Stimulated activated CD8-positive, alpha-beta memory T cell treated with anti-CD3 and anti-CD28 coated beads, Interleukin-15, amount 100 ng/mL, for 4 hours (primary cell): ENCODE data around the gene UVRAG.
"Not testable (repeated sequence)": the region's sequence is repeated elsewhere in the genome, so short reads cannot be mapped to it uniquely, and the experiment has no call there.

Experiments
- DNase-seq, 2 donors: peaks; one replicate each; pipeline ENCODE4 v3.0.0-alpha.2; 2020; ENCODE audit warnings: low read depth in 2 of 2

UVRAG gene

DNA sequence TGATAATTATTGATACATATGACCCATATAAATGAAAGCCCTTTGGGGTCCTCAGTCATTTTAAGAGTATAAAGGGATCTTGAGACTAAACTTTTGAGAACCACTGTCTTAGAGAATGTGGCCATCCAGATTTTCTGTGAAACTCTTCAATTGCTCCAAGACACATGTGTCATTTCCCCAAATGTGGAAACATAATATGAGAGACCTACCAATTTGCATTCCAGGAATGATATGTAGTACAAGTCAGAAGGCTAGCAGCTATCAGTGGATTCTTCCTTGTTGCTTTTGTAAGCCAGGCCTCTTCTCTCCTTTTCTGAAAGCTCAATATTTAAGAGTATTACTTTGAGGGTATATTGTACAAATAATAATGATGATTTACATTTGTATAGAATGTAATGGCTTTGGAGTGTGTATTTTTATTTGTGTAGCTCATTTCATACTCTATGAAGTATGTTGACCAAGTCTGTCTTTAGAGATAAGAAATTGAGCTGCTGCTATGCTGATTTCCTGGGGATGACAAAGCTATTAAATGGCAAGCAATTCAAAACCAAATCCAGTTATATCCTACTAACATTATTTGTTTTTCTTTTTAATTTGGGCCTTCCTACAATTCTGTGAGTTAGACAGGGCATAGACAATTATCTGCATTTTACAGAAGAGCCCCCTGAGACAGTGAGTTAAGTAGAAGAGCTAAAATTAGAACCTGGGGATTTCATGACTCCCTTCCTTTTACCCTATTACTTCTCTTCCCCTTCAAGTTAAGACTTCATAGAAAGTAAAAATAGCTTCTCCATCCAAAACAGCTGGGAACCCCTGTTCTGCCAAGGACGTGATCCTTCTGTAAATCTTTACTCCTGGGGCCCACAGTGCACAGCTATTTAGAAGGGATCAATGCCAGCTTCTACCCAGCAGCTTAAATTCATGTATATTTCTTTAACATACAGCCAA lies 259.4 kb downstream of the UVRAG start:
- DNase-seq: no peak

DNA sequence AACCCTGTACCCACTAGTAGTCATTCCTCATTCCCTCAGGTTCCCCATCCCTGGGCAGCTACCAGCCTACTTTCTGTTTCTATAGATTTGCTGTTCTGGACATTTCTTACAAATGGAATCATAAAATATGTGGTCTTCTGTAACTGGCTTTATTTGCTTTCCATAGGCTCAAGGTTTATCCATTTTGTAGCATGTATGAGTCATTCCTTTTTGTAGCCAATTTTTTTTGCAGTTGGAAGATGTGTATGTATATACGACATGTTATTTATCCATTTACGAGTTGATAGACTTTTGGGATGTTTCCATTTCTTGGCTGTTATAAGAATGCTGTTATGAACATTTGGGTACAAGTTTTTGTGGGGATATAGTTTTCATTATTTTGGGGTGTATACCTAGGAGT lies 260.7 kb downstream of the UVRAG start:
- DNase-seq: no peak

DNA sequence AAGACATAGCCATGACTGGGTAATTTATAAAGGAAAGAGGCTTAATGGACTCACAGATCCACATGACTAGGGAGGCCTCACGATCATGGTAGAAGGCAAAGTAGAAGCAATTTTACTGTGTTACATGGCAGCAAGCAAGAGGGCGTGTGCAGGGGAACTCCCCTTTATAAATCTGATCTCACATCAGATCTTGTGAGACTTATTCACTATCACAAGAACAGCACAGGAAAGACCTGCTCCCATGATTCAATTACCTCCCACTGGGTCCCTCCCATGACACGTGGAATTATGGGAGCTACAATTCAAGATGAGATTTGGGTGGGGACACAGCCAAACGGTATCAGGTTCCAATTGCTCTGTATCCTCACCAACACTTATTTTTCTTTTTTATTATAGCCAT lies 261.2 kb downstream of the UVRAG start:
- DNase-seq: not testable (repeated sequence)

DNA sequence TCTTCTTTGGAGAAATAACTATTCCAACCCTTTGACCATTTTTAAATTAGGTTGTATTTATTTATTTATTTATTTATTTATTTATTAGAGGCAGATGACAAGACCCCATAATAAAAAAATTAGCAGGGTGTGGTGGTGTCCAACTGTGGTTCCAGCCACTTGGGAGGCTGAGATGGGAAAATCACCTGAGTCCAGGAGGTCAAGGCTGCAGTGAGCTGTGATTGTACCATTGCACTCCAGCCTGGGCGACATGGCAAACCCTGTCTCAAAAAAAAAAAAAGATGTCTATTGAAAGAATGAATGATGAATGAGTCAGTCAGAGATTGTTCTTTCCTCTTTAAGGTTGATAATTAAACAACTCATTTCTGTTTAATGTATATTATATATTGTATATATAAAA lies 261.7 kb downstream of the UVRAG start:
- DNase-seq: no peak

DNA sequence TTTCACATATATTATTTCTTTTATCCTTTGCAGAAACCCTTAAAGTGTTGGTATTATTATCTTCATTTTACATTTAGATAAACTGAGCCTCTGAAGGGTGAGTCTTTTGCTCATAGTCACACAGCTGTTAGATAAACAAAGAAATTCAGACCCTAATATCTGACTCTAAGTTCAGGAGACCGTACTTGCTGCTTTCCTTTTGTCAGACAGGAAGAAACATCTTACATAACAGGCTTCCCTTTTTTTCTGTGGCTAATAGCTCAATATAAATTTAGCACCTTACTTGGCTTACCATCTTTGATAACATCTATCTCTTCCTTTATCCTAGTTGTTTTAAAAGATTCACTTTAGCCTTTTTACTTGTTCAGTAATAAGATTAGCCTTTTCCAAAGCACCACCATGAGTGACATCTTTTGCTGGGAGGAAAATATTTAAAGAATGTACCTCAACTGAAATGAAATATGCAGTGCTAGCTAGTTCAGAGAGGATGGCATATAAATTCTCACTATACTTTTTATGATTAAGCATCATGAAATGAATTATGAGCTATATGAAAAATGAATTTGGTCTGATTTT lies 262.7 kb downstream of the UVRAG start:
- DNase-seq: no peak

DNA sequence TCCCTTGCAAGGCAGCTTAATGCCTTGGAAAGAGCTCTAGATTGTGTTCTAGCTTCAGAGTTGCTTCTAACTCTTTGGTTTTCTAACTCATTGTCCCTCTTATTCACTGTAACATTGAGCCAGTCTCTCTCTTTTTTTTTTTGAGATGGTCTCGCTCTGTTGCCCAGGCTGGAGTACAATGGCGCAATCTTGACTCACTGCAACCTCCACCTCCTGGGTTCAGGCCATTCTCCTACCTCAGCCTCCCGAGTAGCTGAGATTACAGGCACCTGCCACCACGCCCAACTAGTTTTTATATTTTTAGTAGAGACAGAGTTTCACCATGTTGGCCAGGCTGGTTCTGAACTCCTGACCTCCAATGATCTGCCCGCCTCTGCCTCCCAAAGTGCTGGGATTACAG lies 266.1 kb downstream of the UVRAG start:
- not testable (repeated sequence) for DNase-seq

DNA sequence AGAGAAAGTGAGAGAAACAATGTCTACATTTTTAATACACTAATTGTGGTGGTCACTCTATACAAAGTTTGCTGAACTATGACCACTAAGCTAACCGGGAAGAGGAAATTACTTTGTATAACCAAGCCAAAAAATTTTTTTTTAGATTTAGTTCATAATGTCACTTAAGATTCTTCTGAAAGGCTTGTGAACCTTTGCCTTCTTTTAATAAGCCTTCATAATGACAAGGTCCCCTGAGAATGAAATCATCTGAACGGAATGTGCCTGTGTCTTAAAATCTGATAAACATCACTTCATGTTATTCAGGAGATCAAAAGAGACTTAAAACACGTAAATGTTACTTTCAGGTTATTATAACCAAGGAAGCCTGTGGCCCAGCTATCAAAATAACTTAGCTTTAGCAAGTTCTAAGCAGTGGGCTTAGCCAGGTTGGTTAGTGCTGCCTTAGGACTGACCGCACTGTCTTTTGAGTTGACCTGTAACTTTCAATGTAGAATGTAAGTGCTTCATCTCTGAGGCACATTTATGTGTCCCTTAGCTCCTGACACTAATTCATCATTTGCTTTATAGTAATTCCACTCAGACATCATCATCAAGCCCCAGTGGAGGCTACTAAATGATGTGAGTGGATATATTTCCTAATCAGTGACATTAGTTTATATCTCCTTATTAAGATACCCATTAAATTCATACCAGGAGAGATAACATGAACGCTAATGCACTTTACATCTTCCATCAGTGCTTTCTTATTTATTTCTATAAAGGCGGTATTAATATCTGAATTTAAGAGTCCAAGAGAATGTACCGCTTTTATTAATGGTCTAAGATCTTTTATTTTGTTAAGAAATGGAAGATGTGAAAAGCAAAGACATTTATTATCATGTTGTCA lies 268.8 kb downstream of the UVRAG start:
- DNase-seq: no peak

DNA sequence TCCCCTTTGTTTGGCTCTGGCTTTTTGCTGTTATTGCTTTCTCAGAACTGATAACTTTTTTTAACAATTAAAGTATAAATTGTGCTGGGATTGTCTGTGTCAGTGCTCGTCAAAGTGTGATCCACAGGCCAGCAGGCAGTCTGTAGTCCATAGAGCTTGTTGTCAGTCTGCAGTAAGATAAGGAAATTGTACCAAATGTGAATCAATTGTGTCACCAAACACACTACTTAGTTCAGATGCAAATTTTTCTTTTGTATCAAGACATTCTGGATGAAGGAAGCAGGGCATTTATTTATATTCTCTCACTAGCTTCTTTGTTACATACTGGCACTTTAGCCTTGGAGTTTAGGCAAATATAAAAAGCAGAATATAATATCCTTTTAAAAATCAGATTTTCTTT lies 270.3 kb downstream of the UVRAG start:
- DNase-seq: no peak

DNA sequence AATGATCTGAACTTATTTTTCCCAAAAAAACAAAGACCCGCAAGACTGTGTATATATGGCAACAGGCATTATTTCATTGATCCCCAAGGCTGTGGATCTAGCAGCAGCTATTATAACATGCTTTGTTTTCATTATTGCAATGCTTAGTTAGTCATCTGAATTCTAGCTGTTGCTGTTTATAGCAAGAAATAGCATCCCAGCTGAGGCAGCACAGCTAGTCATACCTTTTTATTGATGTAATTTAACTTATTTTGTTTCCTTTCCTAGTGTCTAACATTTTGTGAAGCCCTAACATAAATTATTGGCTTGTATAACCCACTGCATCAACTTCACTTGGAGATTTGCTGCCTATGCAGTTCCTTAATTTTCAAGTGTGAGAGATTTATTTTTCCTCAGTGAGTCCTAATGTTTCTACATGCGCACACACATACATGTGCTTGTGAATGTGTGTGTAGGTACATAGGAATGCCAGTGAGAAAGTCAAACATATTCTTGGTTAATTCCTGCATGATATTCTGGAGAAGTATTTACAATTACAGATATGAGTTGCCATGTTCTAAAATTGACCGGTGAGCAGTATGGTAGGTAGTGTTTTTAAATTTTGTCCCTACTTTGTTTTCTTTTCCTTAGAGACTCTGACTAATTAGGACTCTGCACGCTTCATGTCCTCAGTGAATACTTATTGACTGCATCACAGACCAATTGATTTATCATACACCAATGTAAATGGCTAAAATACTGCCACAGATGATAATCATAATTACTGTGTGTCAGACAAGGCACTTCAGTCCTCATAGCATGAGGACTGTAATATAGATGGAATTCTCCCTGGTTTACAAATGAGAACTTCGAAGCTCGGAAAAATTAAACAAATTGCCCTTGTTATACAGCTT lies 272.0 kb downstream of the UVRAG start:
- DNase-seq: no peak

DNA sequence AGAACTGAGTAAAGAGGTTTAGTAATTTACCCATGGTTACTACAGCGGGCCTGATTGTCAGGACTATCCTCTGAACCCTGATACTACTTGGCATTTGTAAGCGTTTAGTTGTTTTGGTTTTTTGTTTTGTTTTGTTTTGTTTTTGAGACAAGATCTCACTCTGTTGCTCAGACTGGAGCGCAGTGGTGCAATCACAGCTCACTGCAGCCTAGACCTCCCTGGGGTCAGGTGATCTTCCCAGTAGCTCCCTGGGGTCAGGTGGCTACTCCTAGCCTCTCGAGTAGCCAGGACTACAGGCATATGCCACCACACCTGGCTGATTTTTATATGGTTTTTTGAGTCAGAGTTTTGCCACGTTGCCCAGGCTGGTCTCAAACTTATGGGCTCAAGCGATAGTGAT lies 272.7 kb downstream of the UVRAG start:
- no peak for DNase-seq

DNA sequence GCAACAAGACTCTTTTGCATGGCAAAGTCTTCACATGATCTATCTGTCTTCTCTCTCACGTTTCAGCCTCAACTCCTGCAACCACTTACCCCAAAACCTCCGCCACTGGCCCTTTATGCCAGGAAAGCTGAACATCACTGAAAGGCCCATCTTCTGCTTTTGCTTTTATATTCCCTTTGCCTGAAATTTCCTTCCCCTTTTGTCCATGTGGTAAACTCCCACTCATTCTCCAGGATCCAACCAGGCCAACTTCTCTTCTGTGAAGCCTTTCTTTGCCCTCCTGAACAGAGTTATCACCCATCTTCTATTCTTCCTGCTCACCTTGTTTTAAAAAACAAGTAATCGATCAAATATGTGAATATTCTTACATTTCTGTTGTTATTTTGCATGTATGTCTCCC lies 273.5 kb downstream of the UVRAG start:
- DNase-seq: no peak

DNA sequence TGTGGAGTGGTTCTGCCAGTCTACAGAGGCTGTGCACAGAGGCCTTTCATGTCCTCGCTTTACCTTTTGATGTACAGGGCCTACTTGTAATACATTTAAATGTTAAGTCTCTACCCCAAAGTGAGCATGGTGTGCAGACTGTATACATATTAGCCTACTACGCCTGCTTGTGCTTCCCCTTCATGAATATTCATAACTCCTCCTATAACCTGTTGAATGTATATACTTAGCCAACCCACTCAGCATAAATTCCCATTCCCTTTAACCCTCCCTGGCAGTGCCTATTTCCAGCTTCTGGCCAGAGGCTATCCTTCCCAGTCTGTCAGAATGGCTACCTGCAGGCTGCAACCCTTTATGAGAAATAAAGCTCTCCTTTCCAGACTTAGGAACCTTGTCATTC lies 275.2 kb downstream of the UVRAG start:
- DNase-seq: no peak

DNA sequence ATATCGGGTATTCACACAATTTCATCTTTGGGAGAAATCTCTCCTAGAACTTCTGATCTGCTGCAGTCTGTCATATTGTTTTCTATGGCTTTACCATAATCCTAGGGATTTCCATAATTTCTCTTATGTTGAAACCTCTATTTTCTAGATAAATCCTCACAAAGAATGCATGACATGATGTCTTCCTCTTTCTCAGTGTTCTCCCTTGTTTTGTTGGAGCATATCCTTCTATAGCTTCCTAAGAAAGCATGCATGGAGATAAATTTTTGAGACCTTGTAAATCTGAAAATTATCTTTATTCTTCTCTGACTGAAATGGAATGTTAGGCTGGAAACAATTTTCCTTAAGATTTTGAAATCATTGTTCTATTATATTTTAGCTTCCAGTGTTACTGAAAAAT lies 275.8 kb downstream of the UVRAG start:
- DNase-seq: no peak

DNA sequence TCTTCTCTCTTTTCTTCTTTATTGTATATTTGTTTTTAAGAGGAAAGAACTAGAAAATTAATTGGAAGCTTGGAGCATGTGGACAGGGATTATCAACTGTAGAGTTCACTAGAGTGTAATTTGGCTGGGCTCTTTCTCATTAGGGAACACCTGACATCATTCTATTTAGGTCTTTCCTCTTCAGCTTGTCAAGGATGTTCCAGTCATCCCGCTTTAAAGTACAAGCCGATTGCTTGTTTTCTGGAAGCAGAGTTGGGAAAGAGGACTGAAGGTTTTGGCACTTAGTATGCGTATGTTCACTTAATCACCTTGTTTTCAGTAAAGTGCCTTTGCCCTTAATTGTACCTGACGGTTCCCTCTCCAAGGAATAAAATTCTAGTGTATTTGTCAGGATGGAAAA lies 279.7 kb downstream of the UVRAG start:
- no peak for DNase-seq

DNA sequence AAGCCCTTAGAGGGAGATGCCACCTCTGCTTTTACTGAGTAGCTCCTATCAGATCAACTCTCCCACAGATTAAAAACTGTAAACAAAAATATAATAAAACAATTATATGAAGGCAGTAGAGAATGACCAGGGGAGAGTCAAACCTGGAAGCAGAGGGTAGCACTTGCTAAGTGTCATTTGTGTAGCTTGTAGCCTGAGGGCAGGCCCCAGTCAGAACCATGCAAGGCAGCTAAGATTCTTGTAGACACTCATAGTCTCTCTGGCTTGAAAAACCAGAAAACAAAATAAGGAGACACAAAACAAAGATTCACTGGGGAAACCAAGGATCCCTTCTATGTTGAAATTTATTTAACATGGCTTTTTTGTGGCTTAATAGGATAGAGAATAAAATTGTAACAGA lies 280.9 kb downstream of the UVRAG start:
- DNase-seq: no peak

DNA sequence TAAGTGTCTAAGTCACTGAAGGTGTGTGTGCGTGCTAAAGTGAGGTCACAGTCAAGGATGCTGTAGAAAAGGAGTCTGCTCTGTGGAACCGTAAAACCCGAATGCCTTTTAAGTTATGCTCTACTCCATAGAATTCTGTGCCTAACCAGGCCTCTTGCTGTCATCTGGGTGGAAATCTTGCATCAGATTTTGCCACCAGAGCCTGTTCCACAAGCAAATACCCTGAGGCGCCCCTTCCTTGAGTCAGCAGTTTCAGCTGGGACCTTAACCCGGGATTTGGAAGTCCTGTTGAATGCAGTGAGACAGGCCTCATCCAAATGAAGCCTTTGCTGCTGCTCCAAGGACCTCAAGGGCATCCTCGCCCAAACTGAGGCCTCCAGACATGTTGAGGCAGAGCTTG lies 281.5 kb downstream of the UVRAG start:
- no peak for DNase-seq

DNA sequence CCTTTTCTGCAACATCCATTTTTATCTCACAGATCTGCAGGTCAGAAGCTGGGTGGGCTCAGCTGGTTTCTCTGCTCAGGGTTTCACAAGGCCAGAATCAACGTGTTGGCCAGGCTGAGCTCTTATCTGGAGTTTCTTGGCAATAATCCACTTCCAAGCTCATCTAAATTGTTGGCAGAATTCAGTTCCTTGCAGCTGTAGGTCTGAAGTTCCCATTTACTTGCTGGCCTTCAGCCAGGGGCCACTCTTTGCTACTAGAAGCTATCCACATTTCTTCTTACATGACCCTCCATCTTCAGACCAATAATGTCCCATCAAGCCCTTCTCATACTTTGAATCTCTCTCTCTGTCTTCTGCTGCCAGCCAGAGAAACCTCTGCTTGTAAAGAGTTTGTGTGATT lies 287.8 kb downstream of the UVRAG start:
- DNase-seq: no peak

DNA sequence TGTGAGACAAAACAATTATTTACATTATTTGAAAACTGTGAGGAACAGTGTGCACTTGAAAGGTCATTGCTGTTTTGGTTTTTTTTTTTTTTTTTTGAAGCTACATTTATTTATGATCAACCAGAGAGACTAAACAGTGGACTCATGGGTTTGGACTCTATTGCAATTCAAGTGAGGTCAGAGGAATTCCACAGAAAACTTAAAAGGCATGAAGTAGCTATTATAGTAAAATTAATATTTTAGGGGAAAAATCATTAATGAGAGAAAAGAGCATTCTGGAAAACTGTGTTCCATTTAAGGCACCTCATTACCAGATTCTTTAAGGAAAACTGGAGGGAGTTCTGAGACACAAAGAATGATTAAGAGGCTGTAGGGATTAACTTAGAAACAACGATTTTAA lies 288.4 kb downstream of the UVRAG start:
- no peak for DNase-seq

DNA sequence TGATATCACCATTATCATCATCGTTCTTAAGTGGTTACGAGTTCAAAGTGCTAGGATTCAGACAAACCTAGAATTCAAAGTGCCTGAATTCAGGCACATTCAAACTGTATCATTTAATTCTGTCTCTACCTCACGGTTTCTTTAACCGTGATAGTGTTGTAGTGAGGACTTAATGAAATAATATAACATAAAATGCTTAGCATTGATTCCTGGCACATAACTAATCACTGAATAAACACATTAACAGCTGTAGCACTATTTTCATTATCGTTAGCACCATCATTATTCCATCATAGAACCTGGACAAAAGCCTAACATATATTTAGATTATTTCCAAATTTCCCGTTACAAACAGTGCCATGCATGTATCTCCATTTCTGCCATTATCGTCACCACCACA lies 289.3 kb downstream of the UVRAG start:
- DNase-seq: no peak

DNA sequence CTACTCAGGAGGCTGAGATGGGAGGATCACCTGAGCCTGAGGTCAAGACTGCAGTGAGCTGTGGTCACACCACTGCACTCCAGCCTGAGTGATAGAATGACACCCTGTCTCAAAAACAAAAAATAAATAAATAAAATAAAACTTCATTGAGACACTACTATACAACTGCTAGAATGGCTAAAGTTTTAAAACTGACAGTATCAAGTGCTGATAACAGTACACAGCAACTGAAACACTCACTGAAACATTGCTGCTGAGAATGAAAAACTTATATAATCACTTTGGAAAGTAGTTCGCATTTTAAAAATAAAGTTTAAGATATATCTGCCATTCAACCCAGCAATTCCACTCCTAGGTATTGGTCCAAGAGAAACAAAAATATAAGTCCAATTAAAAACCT lies 290.6 kb downstream of the UVRAG start:
- DNase-seq: no peak

DNA sequence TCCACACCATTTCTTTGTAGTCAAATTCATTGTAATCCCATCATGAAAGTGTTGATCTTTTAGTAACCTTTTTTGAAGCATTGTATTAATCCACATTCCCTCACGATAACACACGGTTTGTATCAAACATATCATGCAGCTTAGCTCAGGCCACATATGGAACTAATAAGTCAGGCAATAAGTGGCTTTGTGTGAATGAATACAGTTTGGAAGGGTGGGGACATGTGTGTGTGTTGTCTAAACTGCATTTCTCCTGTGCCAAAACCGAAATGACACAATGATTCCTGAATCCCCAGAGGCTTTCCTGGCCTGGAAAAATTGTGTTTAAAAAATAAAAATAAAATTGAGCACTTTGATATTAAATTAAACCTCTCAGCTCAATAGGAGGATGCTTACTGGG lies 293.0 kb downstream of the UVRAG start:
- no peak for DNase-seq

DNA sequence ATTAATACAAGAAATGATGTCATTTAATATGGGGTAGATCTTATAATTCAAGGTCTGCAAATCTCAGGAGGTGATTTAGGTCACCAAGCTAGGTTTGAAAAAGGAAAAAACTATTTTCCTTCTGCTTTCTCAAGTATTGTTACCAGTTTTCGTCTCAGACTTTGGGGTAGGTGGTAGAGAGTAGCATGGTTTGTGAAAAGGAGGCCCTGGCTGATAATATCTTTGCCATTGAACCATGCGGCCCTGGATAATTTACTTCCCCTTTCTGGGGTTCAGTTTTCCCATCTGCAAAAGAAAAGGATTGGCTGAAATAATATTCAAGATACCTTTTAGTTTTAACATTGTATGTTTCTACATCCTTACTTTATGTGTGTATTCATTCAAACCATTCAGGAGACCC lies 299.2 kb downstream of the UVRAG start:
- no peak for DNase-seq
